IPS-18a (cell line): Measurements from ENCODE around the gene ABLIM1.

Experiments used
- H3K27ac ChIP-seq: one replicate; pipeline ENCODE4 v1.5.1; 2013; ENCODE audit warnings: low read length
- H3K27me3 ChIP-seq: one replicate; pipeline ENCODE4 v1.6.1; 2013; ENCODE audit warnings: mild to moderate bottlenecking, low read length; ENCODE audit not compliant: control insufficient read depth, insufficient read depth
- H3K36me3 ChIP-seq: one replicate; pipeline ENCODE4 v1.6.1; 2013; ENCODE audit warnings: low read depth, low read length; ENCODE audit not compliant: control insufficient read depth
- H3K4me1 ChIP-seq: one replicate; pipeline ENCODE4 v1.6.1; 2013; ENCODE audit warnings: low read depth, low read length; ENCODE audit not compliant: control insufficient read depth
- H3K4me3 ChIP-seq: one replicate; pipeline ENCODE4 v1.5.1; 2013; ENCODE audit warnings: low read length
- H3K9ac ChIP-seq: one replicate; pipeline ENCODE4 v1.6.1; 2013; ENCODE audit warnings: mild to moderate bottlenecking, low read length, moderate library complexity
- H3K9me3 ChIP-seq: one replicate; pipeline ENCODE4 v1.6.1; 2013; ENCODE audit warnings: low read depth, low read length; ENCODE audit not compliant: control insufficient read depth

ABLIM1 gene

DNA sequence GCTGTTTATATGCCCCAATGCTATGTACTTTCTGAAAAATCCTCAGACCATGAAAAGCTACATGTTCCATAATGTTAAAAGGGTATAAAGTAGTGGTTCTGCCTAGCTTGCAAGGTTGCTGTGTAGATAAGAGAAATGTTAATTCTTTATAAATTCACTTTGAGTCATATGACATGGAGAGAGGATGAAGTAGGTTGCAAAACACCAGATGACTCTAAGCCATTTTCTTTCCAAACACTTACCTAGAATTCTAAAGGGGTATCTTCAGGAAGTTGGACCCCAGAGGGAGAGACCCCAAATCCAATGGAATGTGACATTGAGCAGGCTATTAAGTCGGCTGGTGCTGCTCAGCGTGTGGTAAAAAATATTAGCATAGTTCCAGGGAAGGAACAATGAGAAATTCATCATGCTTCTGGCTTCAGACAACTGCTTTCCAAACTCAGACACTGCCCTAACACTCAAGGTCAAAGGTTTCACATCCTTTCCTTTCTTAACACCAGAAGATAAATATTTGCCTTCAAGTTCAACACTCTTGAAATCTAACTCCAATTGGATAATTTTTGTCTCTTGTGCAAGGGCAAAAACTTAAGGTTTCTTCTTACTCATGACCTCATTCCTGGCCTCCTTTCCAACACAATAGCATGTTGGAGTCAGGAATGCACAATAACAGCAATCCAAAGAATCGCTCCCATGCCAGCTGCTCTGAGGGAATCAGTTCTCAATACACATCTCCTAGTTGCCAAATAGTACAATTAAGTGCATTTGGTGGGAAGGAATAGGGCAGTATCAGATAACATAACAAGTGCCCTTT, 153.1 kb downstream of the ABLIM1 start:
- H3K9ac ChIP-seq = no peak overlapping the region
- no peak overlapping the region for H3K27ac ChIP-seq
- H3K4me3 ChIP-seq = no peak overlapping the region
- peaks cover 12% of the 10 kb centered on the region for H3K4me1 ChIP-seq
- no peaks in the 10 kb centered on the region for H3K9me3 ChIP-seq
- no peaks in the 10 kb centered on the region for H3K36me3 ChIP-seq
- no peaks in the 10 kb centered on the region for H3K27me3 ChIP-seq

DNA sequence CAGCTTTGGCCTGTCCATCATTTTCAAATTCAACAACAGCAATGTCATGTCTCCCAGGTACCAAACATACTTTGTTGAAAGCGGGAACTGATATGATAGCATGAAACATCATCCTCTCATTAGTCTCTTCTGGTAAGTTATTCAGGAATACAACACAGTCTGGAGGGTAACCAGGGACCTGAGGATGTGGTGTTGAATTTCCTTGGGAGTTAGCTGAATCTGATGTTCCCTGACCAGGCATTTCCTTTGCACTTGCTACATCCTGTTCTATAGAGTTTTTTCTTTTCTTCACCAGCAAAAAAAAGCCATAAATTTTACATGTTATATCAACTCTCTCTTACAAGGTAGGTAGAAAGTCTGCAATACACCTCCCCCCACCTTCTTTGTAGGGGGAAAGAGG, 156.0 kb downstream of the ABLIM1 start:
- Histone ChIP-seq H3K27me3 (no peaks in the 10 kb centered on the region), H3K27ac (no peak overlapping the region), H3K36me3 (no peaks in the 10 kb centered on the region), H3K4me1 (peaks cover 9% of the 10 kb centered on the region), H3K9ac (no peak overlapping the region), H3K9me3 (no peaks in the 10 kb centered on the region), H3K4me3 (no peak overlapping the region)

DNA sequence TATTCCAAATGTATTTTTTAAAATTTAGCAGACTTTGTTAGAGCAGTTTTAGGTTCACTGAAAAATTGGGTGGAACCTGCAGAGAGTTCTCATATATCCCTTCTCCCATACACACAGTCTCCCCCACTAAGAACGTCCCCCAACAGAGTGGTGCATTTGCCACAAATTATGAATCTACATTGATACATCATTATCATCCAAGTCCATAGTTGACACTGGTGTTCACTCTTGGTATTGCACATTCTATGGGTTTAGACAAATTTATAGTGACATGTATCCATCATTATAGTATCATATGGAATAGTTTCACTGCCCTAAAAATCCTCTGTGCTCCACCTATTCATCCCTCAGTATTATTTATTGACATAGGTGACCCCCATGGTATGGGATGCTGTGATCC, 156.4 kb downstream of the ABLIM1 start:
- no peaks in the 10 kb centered on the region for H3K36me3 ChIP-seq
- no peak overlapping the region for H3K9ac ChIP-seq
- no peaks in the 10 kb centered on the region for H3K9me3 ChIP-seq
- no peak overlapping the region for H3K27ac ChIP-seq
- no peak overlapping the region for H3K4me3 ChIP-seq
- H3K4me1 ChIP-seq = peaks cover 9% of the 10 kb centered on the region
- H3K27me3 ChIP-seq = no peaks in the 10 kb centered on the region

DNA sequence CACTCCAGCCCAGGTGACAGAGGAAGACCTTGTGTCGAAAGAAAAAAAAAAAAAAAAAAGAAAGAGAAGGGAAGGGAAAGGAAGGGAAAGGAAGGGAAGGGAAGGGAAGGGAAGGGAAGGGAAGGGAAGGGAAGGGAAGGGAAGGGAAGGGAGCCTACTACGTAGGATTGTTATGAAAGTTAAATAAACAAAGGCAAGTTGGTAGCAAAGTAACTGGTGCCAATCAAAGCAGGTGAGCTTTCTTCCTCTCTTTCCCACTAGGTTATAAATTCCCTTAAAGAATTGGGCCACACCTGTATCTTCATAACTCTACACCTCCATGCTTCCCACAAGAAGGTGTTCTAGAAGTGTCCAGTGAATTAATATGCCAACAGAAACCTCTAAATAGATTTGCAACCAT, 157.4 kb downstream of the ABLIM1 start:
- Histone ChIP-seq H3K9me3 (no peaks in the 10 kb centered on the region), H3K27me3 (no peaks in the 10 kb centered on the region), H3K9ac (no peak overlapping the region), H3K4me3 (no peak overlapping the region), H3K27ac (no peak overlapping the region), H3K36me3 (no peaks in the 10 kb centered on the region), H3K4me1 (peaks cover 9% of the 10 kb centered on the region)

DNA sequence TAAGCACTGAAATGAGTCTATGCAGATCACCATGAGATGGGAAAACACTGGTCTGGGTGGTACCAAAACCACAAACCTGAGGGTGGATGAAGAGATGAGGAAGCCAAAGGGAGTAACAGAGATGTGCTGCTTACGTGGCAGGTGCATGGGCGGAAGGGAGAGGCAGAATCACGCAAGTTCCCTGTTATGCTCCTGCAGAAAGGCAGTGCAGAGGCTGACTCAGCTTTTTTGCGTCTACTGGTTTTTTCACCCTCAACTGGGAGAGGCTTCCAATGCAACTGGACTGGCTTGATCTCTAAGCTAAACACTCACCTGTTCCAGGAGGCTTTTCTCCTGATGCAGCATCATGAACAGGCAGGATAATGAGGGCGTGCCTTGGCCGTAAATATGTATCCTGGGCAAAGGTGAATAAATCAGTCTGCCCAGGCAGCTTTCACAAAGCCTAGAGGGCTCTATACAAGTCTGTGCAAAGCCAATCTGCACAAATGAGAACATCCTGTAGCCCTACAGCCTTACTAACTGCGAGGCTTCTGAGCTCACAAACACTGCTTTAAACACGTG, 158.4 kb downstream of the ABLIM1 start:
- Histone ChIP-seq H3K27ac (no peak overlapping the region), H3K9ac (no peak overlapping the region), H3K4me1 (peaks cover under 1% of the 10 kb centered on the region), H3K4me3 (no peak overlapping the region), H3K9me3 (no peaks in the 10 kb centered on the region), H3K36me3 (no peaks in the 10 kb centered on the region), H3K27me3 (no peaks in the 10 kb centered on the region)

DNA sequence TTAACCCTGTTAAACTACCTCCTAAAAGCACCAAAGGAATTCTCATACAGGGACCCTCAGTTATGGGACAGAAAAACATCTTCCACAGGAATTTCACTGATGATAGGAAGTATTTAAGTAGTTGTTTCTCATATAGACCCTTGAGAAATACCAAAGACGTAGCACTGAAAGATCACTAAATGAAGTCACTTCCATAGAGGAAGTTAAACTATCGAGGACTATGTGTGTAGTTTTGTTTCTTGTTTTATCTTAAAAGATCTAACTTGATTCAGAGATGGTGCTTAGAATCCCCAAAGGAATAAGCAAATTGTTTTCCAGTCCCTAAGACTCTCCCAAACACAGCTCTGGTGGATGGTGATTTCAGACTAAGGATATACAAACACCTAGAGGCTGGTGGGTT, 159.0 kb downstream of the ABLIM1 start:
- H3K9me3 ChIP-seq = no peaks in the 10 kb centered on the region
- H3K27me3 ChIP-seq = no peaks in the 10 kb centered on the region
- H3K9ac ChIP-seq = no peak overlapping the region
- no peaks in the 10 kb centered on the region for H3K36me3 ChIP-seq
- H3K4me3 ChIP-seq = no peak overlapping the region
- no peak overlapping the region for H3K27ac ChIP-seq
- no peaks in the 10 kb centered on the region for H3K4me1 ChIP-seq

DNA sequence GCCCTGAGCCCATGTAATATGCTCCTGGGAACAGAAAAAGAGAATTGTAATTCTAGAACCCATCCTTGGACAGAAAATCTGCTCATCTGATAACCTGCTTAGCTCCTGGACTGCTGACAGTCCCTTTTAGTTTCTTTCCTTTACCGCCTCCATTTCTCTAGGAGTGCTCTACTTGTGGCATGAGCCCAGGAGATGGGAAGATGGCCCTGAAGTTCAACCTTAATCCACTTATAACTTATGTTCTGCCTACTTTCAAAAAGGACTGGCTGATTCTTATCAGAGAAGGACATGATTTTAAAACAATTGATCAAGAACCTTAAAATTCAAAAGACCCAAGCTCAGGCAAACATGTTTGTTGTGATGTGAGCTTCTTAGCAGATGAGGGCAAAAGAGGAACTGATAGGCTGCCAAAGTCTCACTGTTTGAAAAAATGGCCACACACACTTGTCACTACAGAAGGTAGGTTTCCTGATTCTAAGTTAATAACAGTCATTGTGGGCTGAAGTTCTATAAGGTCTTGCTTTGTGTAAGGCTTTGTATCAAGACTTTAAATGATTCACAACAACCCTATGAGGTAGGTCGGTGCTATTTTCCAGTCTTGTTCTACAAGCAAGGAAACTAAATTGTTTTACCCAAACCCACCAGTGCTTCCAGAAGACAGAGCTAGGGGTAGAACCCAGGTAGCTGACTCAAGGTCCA, 159.5 kb downstream of the ABLIM1 start:
- no peak overlapping the region for H3K27ac ChIP-seq
- H3K27me3 ChIP-seq = no peaks in the 10 kb centered on the region
- no peaks in the 10 kb centered on the region for H3K36me3 ChIP-seq
- H3K9me3 ChIP-seq = no peaks in the 10 kb centered on the region
- no peak overlapping the region for H3K4me3 ChIP-seq
- no peaks in the 10 kb centered on the region for H3K4me1 ChIP-seq
- no peak overlapping the region for H3K9ac ChIP-seq

DNA sequence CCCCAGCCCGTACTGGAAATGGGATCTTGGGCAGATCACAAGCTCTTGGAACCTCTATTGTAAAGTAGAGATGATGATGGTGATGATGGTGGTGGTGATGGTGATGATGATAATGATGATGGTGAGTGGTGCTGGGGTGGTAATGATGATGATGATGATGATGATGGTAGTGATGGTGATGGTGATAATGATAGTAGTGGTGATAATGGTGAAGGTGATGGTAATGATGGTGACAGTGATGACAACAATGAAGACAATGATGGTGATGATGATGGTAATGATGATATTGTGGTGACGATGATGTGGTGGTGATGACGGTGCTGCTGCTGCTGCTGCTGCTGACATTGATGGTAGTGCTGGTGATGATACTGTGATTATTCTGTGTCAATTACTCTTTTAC, 162.8 kb downstream of the ABLIM1 start:
- no peak overlapping the region for H3K27ac ChIP-seq
- H3K36me3 ChIP-seq = no peaks in the 10 kb centered on the region
- H3K9ac ChIP-seq = no peak overlapping the region
- H3K27me3 ChIP-seq = no peaks in the 10 kb centered on the region
- no peaks in the 10 kb centered on the region for H3K9me3 ChIP-seq
- peaks cover 6% of the 10 kb centered on the region for H3K4me1 ChIP-seq
- H3K4me3 ChIP-seq = no peak overlapping the region

DNA sequence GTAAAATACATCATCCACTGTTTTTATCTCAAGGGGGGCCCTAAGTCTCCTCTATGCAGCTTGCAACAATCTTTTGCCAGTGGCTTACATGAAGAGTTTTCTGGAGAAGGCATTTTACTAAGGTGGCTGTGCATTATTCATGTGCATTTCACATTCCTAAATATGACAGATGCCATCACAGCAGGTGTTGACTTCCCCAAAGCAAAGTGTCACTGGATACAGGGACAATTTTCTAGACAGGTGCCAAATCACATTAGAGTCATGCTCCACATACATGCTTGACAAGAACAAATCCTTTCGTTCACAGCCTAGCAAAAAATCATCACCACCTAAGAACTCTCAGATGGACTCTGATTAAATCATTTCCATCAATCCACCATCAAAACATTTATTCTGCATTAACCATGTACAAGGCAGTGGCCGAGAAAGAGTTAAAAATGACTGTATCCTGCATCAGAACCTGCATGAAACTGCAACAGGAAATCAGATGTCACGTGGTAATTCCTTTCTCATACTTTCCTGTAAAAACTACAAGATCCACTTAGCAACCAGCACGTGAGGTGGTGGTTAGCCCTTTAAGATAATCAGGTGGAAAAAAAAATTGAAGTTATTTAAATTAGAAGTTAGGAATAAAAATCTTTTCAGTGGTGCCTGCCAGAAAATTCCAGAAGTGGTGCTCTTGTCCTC, 165.6 kb downstream of the ABLIM1 start:
- Histone ChIP-seq H3K4me3 (no peak overlapping the region), H3K9ac (no peak overlapping the region), H3K36me3 (no peaks in the 10 kb centered on the region)

DNA sequence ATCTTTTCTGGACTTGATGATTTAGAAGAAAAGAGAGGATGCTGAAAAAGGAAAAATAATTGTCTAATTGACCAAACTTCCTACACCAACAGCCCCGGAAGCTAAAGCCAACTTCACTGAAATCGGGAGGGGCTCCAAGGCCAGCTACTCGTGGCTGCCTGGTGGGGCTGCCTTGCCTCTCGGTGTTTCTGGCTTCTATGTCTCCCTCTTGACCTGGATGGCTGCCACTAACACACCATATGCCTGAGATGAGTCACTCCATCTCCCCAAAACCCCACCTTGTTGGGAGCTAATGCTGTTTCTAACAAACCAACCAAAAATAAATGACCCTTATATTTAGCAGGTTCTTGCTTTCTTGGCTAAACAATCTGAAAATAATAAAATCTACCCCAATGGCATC, 166.1 kb downstream of the ABLIM1 start:
- H3K36me3 ChIP-seq = no peaks in the 10 kb centered on the region
- no peaks in the 10 kb centered on the region for H3K27me3 ChIP-seq
- H3K4me3 ChIP-seq = no peak overlapping the region
- H3K9me3 ChIP-seq = no peaks in the 10 kb centered on the region
- no peak overlapping the region for H3K27ac ChIP-seq
- no peak overlapping the region for H3K9ac ChIP-seq
- peaks cover 24% of the 10 kb centered on the region for H3K4me1 ChIP-seq

More for the DNA sequence above, 165.6 kb downstream of the ABLIM1 start:
- Histone ChIP-seq H3K9me3 (no peaks in the 10 kb centered on the region), H3K27me3 (no peaks in the 10 kb centered on the region), H3K4me1 (peaks cover 24% of the 10 kb centered on the region), H3K27ac (no peak overlapping the region)

DNA sequence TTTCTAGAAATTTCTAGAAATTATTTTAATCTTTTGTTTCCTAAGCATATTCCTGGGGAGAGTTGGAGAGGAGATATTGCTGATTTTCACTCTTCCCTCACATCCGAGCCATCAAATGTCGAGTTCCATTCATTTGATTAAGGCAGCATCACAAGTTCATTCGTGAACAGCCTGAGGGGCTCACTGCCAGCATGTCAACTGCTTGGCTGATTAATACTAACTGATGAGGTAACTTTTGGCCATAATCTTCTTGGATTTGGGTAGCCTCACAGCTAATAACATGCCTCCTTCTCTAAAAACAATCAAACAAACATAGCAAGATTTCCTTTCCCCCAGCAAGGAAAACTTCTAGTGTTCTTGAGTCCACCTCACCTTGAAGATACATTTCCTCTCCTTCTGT, 166.7 kb downstream of the ABLIM1 start:
- no peaks in the 10 kb centered on the region for H3K36me3 ChIP-seq
- H3K27me3 ChIP-seq = no peaks in the 10 kb centered on the region
- H3K9ac ChIP-seq = no peak overlapping the region
- H3K4me1 ChIP-seq = peaks cover 24% of the 10 kb centered on the region
- H3K27ac ChIP-seq = no peak overlapping the region
- H3K4me3 ChIP-seq = no peak overlapping the region
- H3K9me3 ChIP-seq = no peaks in the 10 kb centered on the region
